Esophagus muscularis mucosa (tissue), 4 donors: Measurements from ENCODE around the gene PDXDC1. TPM values are rescaled to one million over a fixed set of nuclear protein-coding genes. Genes with fewer than 3 reads are reported as not detected.
"Not testable (repeated sequence)": the region's sequence is repeated elsewhere in the genome, so short reads cannot be mapped to it uniquely, and the experiment has no call there.

Experiments
- DNase-seq: peaks from one replicate; pipeline ENCODE4 v3.0.0-alpha.2; 2017; ENCODE audit errors: extremely low spot score
- H3K27ac ChIP-seq, 4 donors: fragments of 200-600 bp; sonication (generic); replicated peaks in 1 of 4; 1 replicate in 3 of 4; 2 replicates in 1 of 4; pipeline ENCODE4 v1.5.1; 2016 to 2019; ENCODE audit warnings: mild to moderate bottlenecking in 1 of 4
- H3K27me3 ChIP-seq, 4 donors: fragments of 200-600 bp; sonication (generic); one replicate each; pipeline versions ENCODE4 v1.5.1 to v1.6.0; 2016 to 2019
- H3K36me3 ChIP-seq, 4 donors: fragments of 200-600 bp; sonication (generic); one replicate each; pipeline ENCODE4 v1.5.1; 2016 to 2019
- H3K4me1 ChIP-seq, 4 donors: fragments of 200-600 bp; sonication (generic); one replicate each; pipeline ENCODE4 v1.5.1; 2016 to 2019
- H3K4me3 ChIP-seq, 4 donors: fragments of 200-600 bp; sonication (generic); 1 replicate in 2 of 4; 2 replicates in 2 of 4; pipeline ENCODE4 v1.5.1; 2016 to 2019; ENCODE audit warnings: mild to moderate bottlenecking in 4 of 4, moderate library complexity in 1 of 4
- H3K9me3 ChIP-seq, 4 donors: fragments of 200-600 bp; sonication (generic); 1 replicate in 3 of 4; 2 replicates in 1 of 4; pipeline ENCODE4 v1.5.1; 2016 to 2019
- CTCF ChIP-seq, 3 experiments: fragments of 200-600 bp in 2 of 3; fragments of 450-650 bp in 1 of 3; sonication (generic) in 2 of 3; IDR thresholded peaks; one replicate each; pipeline ENCODE4 v1.5.1; 2017 to 2019; ENCODE audit warnings: antibody characterized with exemption in 3 of 3, mild to moderate bottlenecking in 2 of 3, moderate library complexity in 1 of 3
- POLR2AphosphoS5 ChIP-seq, 2 donors: sonication (generic); formaldehyde crosslinking; IDR thresholded peaks; one replicate each; pipeline ENCODE4 v1.6.1; 2017; ENCODE audit warnings: antibody characterized with exemption in 2 of 2
- WGBS: methylation state at CpG from one replicate; pipeline ENCODE4 v1.1.5; 2018; 5-methylcytosine and 5-hydroxymethylcytosine counted together
- intact Hi-C: fragments of 100-400 bp; cut with DNase I; formaldehyde crosslinking; loops from one replicate; pipeline ENCODE4 v1.15.1; 2023
- total RNA-seq, 4 donors: library from RNA; depleted of rRNA; stranded (reverse); fragments of >200 nt; gene quantifications; one replicate each; pipeline versions ENCODE4 v1.1.0 to v1.2.1, GENCODE V29; 2016

Gene PDXDC1
- total RNA-seq, 4 donors from 2014 or later, result 74.3 to 91.3 (median 85.9) TPM

- H3K36me3 ChIP-seq, DNase-seq, H3K27me3 ChIP-seq, intact Hi-C loops, H3K9me3 ChIP-seq: not testable (repeated sequence)
- TF ChIP-seq CTCF (IDR thresholded peaks at IDR 0.05), result peak in 1 of 3 experiments; percentile 13
- peaks cover 66 to 98% (median 96%) of the 10 kb centered on the region in 4 donors for H3K4me1 ChIP-seq
- H3K4me3 ChIP-seq, result peak overlapping the region; percentile 42 to 52 (median 44)
- peak overlapping the region; percentile 86 to 96 (median 92) for H3K27ac ChIP-seq
- 60% methylated on average over 1 of the region's 20 CpGs for WGBS
Observed at GRCh38 chr16:15144781-15145417, 170.1 kb downstream of the PDXDC1 start.

- DNase-seq, H3K36me3 ChIP-seq, intact Hi-C loops, H3K27me3 ChIP-seq, H3K9me3 ChIP-seq: not testable (repeated sequence)
- peak overlapping the region; percentile 86 to 96 (median 92) for H3K27ac ChIP-seq
- H3K4me1 ChIP-seq, result peaks cover 64 to 96% (median 90%) of the 10 kb centered on the region in 4 donors
- peak overlapping the region in 3 of 4 donors; percentile 27 to 44 (median 42) for H3K4me3 ChIP-seq
- 63% methylated on average over 19 of the region's 35 CpGs for WGBS
- TF ChIP-seq POLR2AphosphoS5 (IDR thresholded peaks at IDR 0.05), result peak; percentile 61 to 77
Observed at GRCh38 chr16:15145418-15146263, 170.8 kb downstream of the PDXDC1 start.

GRCh38 chr16:15146264-15146662 lies 171.4 kb downstream of the PDXDC1 start:
- DNase-seq, H3K36me3 ChIP-seq, H3K9me3 ChIP-seq, H3K27me3 ChIP-seq, intact Hi-C loops: not testable (repeated sequence)
- peak overlapping the region in 3 of 4 donors; percentile 9 to 44 (median 42) for H3K4me3 ChIP-seq
- peak overlapping the region; percentile 86 to 96 (median 92) for H3K27ac ChIP-seq
- WGBS, result 69% methylated on average over 19 of the region's 23 CpGs
- H3K4me1 ChIP-seq, result peaks cover 58 to 90% (median 84%) of the 10 kb centered on the region in 4 donors

- H3K9me3 ChIP-seq, H3K36me3 ChIP-seq, H3K4me3 ChIP-seq, intact Hi-C loops, DNase-seq, H3K27me3 ChIP-seq: not testable (repeated sequence)
- peak overlapping the region in 2 of 4 donors; percentile 45 to 53 for H3K27ac ChIP-seq
- 67% methylated on average over 11 of the region's 19 CpGs for WGBS
- peaks cover 36 to 64% (median 61%) of the 10 kb centered on the region in 4 donors for H3K4me1 ChIP-seq
Observed at GRCh38 chr16:15148831-15149230, 174.0 kb downstream of the PDXDC1 start.

GRCh38 chr16:15149260-15149659 lies 174.4 kb downstream of the PDXDC1 start:
- H3K27me3 ChIP-seq, DNase-seq, H3K36me3 ChIP-seq, H3K9me3 ChIP-seq, H3K4me3 ChIP-seq, intact Hi-C loops: not testable (repeated sequence)
- peak overlapping the region in 2 of 4 donors; percentile 45 to 53 for H3K27ac ChIP-seq
- peaks cover 32 to 60% (median 57%) of the 10 kb centered on the region in 4 donors for H3K4me1 ChIP-seq
- WGBS, result 78% methylated on average over 6 of the region's 12 CpGs

- intact Hi-C loops, H3K9me3 ChIP-seq, H3K36me3 ChIP-seq, DNase-seq, H3K27me3 ChIP-seq: not testable (repeated sequence)
- peak overlapping the region; percentile 57 to 68 (median 64) for H3K4me3 ChIP-seq
- peak overlapping the region; percentile 80 to 89 (median 84) for H3K27ac ChIP-seq
- WGBS, result no CpG with 5 or more reads among the region's 48 CpGs
- H3K4me1 ChIP-seq, result peaks cover 0 to 14% (median 11%) of the 10 kb centered on the region in 4 donors
Observed at GRCh38 chr16:15154005-15154404, 179.2 kb downstream of the PDXDC1 start.

GRCh38 chr16:15154650-15155562 lies 180.1 kb downstream of the PDXDC1 start:
- H3K36me3 ChIP-seq, intact Hi-C loops, H3K9me3 ChIP-seq, H3K27me3 ChIP-seq, H3K4me1 ChIP-seq: not testable (repeated sequence)
- Histone ChIP-seq H3K27ac (peak overlapping the region; percentile 48 to 89 (median 82)), H3K4me3 (peak overlapping the region; percentile 57 to 68 (median 64))
- 0% methylated on average over 12 of the region's 80 CpGs for WGBS
- peak; percentile 72 to 83 for TF ChIP-seq POLR2AphosphoS5 (IDR thresholded peaks at IDR 0.05)
- DNase-seq, result peak; percentile 94

GRCh38 chr16:15157644-15158043 lies 182.8 kb downstream of the PDXDC1 start:
- H3K27ac ChIP-seq, intact Hi-C loops, H3K4me1 ChIP-seq, H3K27me3 ChIP-seq, H3K36me3 ChIP-seq, H3K9me3 ChIP-seq, DNase-seq, H3K4me3 ChIP-seq: not testable (repeated sequence)
- 91% methylated on average over 4 of the region's 8 CpGs for WGBS

- intact Hi-C loops, DNase-seq, H3K4me3 ChIP-seq, H3K9me3 ChIP-seq, H3K4me1 ChIP-seq, H3K27me3 ChIP-seq, H3K27ac ChIP-seq, H3K36me3 ChIP-seq: not testable (repeated sequence)
- WGBS, result 100% methylated on average over 4 of the region's 5 CpGs
Observed at GRCh38 chr16:15159671-15160070, 184.8 kb downstream of the PDXDC1 start.

GRCh38 chr16:15160571-15160970 lies 185.7 kb downstream of the PDXDC1 start:
- H3K4me1 ChIP-seq, H3K27me3 ChIP-seq, H3K4me3 ChIP-seq, H3K9me3 ChIP-seq, H3K36me3 ChIP-seq, DNase-seq, intact Hi-C loops, H3K27ac ChIP-seq: not testable (repeated sequence)
- WGBS, result 100% methylated on average over 9 of the region's 10 CpGs
